ENCODE measurements around the gene DHCR24.

DHCR24 gene

GRCh38 chr1:54837002-54837853, 49.8 kb downstream of the DHCR24 start:
- no peak for DNase-seq (ENCODE audit: extremely low read depth, low read depth)
- H3K4me3 ChIP-seq (replicated peaks; ENCODE audit: low read depth, low read length), result no peak overlapping the region
- no peak for TF ChIP-seq CTCF (IDR thresholded peaks at IDR 0.05; ENCODE audit: low read depth, low read length, missing control alignments)

GRCh38 chr1:54836594-54836993, 50.4 kb downstream of the DHCR24 start:
- H3K4me3 ChIP-seq (replicated peaks; ENCODE audit: low read depth, low read length), result no peak overlapping the region
- DNase-seq (ENCODE audit: extremely low read depth, low read depth), result no peak
- no peak for TF ChIP-seq CTCF (IDR thresholded peaks at IDR 0.05; ENCODE audit: low read depth, low read length, missing control alignments)

GRCh38 chr1:54835970-54836369, 51.0 kb downstream of the DHCR24 start:
- DNase-seq (ENCODE audit: extremely low read depth, low read depth), result no peak
- no peak overlapping the region for H3K4me3 ChIP-seq (replicated peaks; ENCODE audit: low read depth, low read length)
- no peak for TF ChIP-seq CTCF (IDR thresholded peaks at IDR 0.05; ENCODE audit: low read depth, low read length, missing control alignments)

- no peak for DNase-seq (ENCODE audit: extremely low read depth, low read depth)
- no peak overlapping the region for H3K4me3 ChIP-seq (replicated peaks; ENCODE audit: low read depth, low read length)
- no peak for TF ChIP-seq CTCF (IDR thresholded peaks at IDR 0.05; ENCODE audit: low read depth, low read length, missing control alignments)
Measured at GRCh38 chr1:54835131-54835898, 51.7 kb downstream of the DHCR24 start.

GRCh38 chr1:54834007-54834541, 52.9 kb downstream of the DHCR24 start:
- DNase-seq (ENCODE audit: extremely low read depth, low read depth), result no peak
- no peak for TF ChIP-seq CTCF (IDR thresholded peaks at IDR 0.05; ENCODE audit: low read depth, low read length, missing control alignments)
- no peak overlapping the region for H3K4me3 ChIP-seq (replicated peaks; ENCODE audit: low read depth, low read length)

GRCh38 chr1:54833121-54833520, 53.9 kb downstream of the DHCR24 start:
- no peak for DNase-seq (ENCODE audit: extremely low read depth, low read depth)
- no peak overlapping the region for H3K4me3 ChIP-seq (replicated peaks; ENCODE audit: low read depth, low read length)
- TF ChIP-seq CTCF (IDR thresholded peaks at IDR 0.05; ENCODE audit: low read depth, low read length, missing control alignments), result no peak

Data from HFF-Myc (cell line).